Ectodermal cell (in vitro differentiated cells): Measurements from ENCODE around the gene SPTBN4.
"Not testable (repeated sequence)": the region's sequence is repeated elsewhere in the genome, so short reads cannot be mapped to it uniquely, and the experiment has no call there.

Experiments used
- H3K27ac ChIP-seq: 2 replicates; pipeline ENCODE4 v1.7.0; 2013; ENCODE audit warnings: mild to moderate bottlenecking, low read depth, low read length; ENCODE audit not compliant: insufficient read depth, poor library complexity, severe bottlenecking
- H3K27me3 ChIP-seq: 2 replicates; pipeline ENCODE4 v1.7.0; 2013; ENCODE audit warnings: mild to moderate bottlenecking, low read length; ENCODE audit not compliant: insufficient read depth, control insufficient read depth, poor library complexity, severe bottlenecking
- H3K36me3 ChIP-seq: one replicate; pipeline ENCODE4 v1.7.0; 2013; ENCODE audit warnings: low read length; ENCODE audit not compliant: control insufficient read depth, insufficient read depth
- H3K4me1 ChIP-seq: one replicate; pipeline ENCODE4 v1.7.0; 2013; ENCODE audit warnings: low read length; ENCODE audit not compliant: control insufficient read depth, insufficient read depth
- H3K4me3 ChIP-seq: 2 replicates; pipeline ENCODE4 v1.7.0; 2013; ENCODE audit warnings: low read depth, low read length, control low read depth; ENCODE audit not compliant: insufficient read depth
- H3K9me3 ChIP-seq: 2 replicates; pipeline ENCODE4 v1.7.0; 2013; ENCODE audit warnings: mild to moderate bottlenecking, low read length, moderate library complexity; ENCODE audit not compliant: control insufficient read depth
- WGBS, 2 experiments: methylation state at CpG; one replicate each; pipeline ENCODE4 v1.1.7; 2013; ENCODE audit warnings: missing lambda C conversion rate in 2 of 2; 5-methylcytosine and 5-hydroxymethylcytosine counted together

The SPTBN4 gene

GRCh38 chr19:40465025-40465556 is 1.7 kb upstream of the SPTBN4 start:
- H3K27me3 ChIP-seq, result peaks cover 44% of the 10 kb centered on the region
- H3K4me3 ChIP-seq, result peak overlapping the region; percentile 51
- 25 to 29% methylated on average over 11 of the region's 11 CpGs for WGBS, 2 experiments
- no peak overlapping the region for H3K27ac ChIP-seq
- H3K36me3 ChIP-seq, result no peaks in the 10 kb centered on the region
- no peaks in the 10 kb centered on the region for H3K9me3 ChIP-seq
- peaks cover 4% of the 10 kb centered on the region for H3K4me1 ChIP-seq

- Histone ChIP-seq H3K27ac (no peak within 1 kb of the TSS), H3K4me1 (peaks cover 4% of the 10 kb centered on the region), H3K4me3 (peak within 1 kb of the TSS; percentile 51), H3K9me3 (no peaks in the 10 kb centered on the region), H3K27me3 (peaks cover 44% of the 10 kb centered on the region), H3K36me3 (no peaks in the 10 kb centered on the region)
- WGBS, 2 experiments, result 0 to 1% methylated on average over 54 of the region's 54 CpGs
Observed at GRCh38 chr19:40465557-40466218, 1.1 kb upstream of the SPTBN4 start, which contains the start of gene BLVRB. Gene BLVRB (minus strand): TSS chr19:40465745. CDS start chr19:40465688, 57 bp downstream.

- Histone ChIP-seq H3K4me3 (peak overlapping the region; percentile 13), H3K27me3 (peaks cover 44% of the 10 kb centered on the region), H3K4me1 (peaks cover 4% of the 10 kb centered on the region), H3K36me3 (no peaks in the 10 kb centered on the region), H3K9me3 (no peaks in the 10 kb centered on the region), H3K27ac (no peak overlapping the region)
- 37 to 39% methylated on average over 48 of the region's 48 CpGs for WGBS, 2 experiments
Observed at GRCh38 chr19:40466219-40466984, 399 bp upstream of the SPTBN4 start.

- Histone ChIP-seq H3K36me3 (no peaks in the 10 kb centered on the region), H3K9me3 (no peaks in the 10 kb centered on the region), H3K27ac (no peak overlapping the region), H3K27me3 (peaks cover 44% of the 10 kb centered on the region), H3K4me3 (no peak overlapping the region), H3K4me1 (peaks cover 4% of the 10 kb centered on the region)
- 93 to 94% methylated on average over 6 of the region's 6 CpGs for WGBS, 2 experiments
Observed at GRCh38 chr19:40469011-40469410, 2.2 kb downstream of the SPTBN4 start.

- Histone ChIP-seq H3K4me3 (no peak overlapping the region), H3K27me3 (peaks cover 31% of the 10 kb centered on the region), H3K9me3 (no peaks in the 10 kb centered on the region), H3K4me1 (peaks cover 4% of the 10 kb centered on the region), H3K36me3 (no peaks in the 10 kb centered on the region), H3K27ac (no peak overlapping the region)
- 78 to 94% methylated on average over 3 of the region's 3 CpGs for WGBS, 2 experiments
Observed at GRCh38 chr19:40471111-40471510, 4.3 kb downstream of the SPTBN4 start.

GRCh38 chr19:40472516-40472915 is 5.7 kb downstream of the SPTBN4 start:
- Histone ChIP-seq H3K27me3 (peaks cover 17% of the 10 kb centered on the region), H3K4me1 (peaks cover 1% of the 10 kb centered on the region), H3K27ac (no peak overlapping the region), H3K36me3 (no peaks in the 10 kb centered on the region), H3K9me3 (no peaks in the 10 kb centered on the region), H3K4me3 (no peak overlapping the region)
- 94 to 97% methylated on average over 13 of the region's 13 CpGs for WGBS, 2 experiments

- Histone ChIP-seq H3K9me3 (no peaks in the 10 kb centered on the region), H3K27me3 (no peaks in the 10 kb centered on the region), H3K36me3 (no peaks in the 10 kb centered on the region), H3K4me1 (no peaks in the 10 kb centered on the region), H3K4me3 (no peak overlapping the region), H3K27ac (no peak overlapping the region)
- WGBS, 2 experiments, result 91 to 94% methylated on average over 3 of the region's 4 CpGs
Observed at GRCh38 chr19:40474737-40475136, 7.9 kb downstream of the SPTBN4 start.

GRCh38 chr19:40475878-40476644 is 9.3 kb downstream of the SPTBN4 start:
- H3K4me3 ChIP-seq, H3K27me3 ChIP-seq, H3K36me3 ChIP-seq, H3K27ac ChIP-seq, H3K9me3 ChIP-seq, H3K4me1 ChIP-seq: not testable (repeated sequence)
- WGBS, 2 experiments, result 93 to 95% methylated on average over 15 of the region's 15 CpGs

GRCh38 chr19:40486017-40486416 is 19.2 kb downstream of the SPTBN4 start:
- Histone ChIP-seq H3K4me1 (no peaks in the 10 kb centered on the region), H3K27me3 (no peaks in the 10 kb centered on the region), H3K36me3 (no peaks in the 10 kb centered on the region), H3K4me3 (no peak overlapping the region), H3K27ac (no peak overlapping the region), H3K9me3 (no peaks in the 10 kb centered on the region)
- 88 to 93% methylated on average over 3 of the region's 3 CpGs for WGBS, 2 experiments

GRCh38 chr19:40489882-40490230 is 23.1 kb downstream of the SPTBN4 start:
- 91% methylated on average over 25 of the region's 25 CpGs for WGBS, 2 experiments
- Histone ChIP-seq H3K27me3 (peaks cover 11% of the 10 kb centered on the region), H3K9me3 (no peaks in the 10 kb centered on the region), H3K27ac (no peak overlapping the region), H3K36me3 (no peaks in the 10 kb centered on the region), H3K4me3 (no peak overlapping the region), H3K4me1 (no peaks in the 10 kb centered on the region)
